HG02623 (cell line): ENCODE results near the gene CTSD.

Experiments used
- ATAC-seq: cut with Tn5 transposase; IDR thresholded peaks from one replicate; pipeline ENCODE4 v1.9.1; 2021; ENCODE audit warnings: moderate library complexity; ENCODE audit not compliant: unreplicated experiment

Gene CTSD

DNA sequence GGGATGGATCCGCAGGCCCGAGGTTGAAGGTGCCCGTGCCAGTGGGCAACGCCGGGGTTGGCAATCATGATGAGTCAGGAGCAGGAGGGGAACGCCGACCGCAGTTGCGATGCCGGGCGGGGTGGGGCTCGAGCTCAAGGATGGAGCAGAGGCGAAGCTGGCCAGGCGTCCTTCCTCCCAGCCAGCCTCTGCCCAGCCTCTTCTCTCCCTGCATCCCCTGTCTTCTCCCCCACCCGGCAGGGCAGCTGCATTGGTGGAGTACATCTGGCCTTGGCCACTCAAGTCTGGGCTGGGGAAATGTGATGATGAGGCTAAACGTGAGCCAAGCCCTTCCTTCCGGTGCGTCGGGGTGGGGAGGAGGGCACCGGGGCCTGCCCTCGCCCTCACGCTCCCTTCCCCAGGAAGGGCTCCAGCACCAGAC is 17.2 kb downstream of the CTSD start:
- no peak for ATAC-seq

DNA sequence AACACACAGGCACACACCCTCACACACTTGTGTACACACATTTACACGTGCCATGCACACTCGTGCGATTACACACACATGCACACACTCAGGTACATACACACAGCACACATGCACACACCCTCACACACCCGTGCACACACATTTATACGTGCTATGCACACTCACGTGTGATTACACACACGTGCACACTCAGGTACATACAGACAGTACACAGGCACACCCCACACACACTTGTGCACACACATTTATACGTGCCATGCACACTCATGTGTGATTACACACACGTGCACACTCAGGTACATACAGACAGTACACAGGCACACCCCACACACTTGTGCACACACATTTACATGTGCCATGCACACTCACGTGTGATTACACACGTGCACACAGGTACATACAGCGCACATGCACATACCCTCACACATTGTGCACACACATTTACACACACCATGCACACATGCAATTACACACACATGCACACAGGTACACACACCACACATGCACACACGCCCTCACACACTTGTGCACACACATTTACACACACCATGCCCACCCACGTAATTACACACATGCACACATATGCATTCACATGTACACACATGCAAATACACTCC is 17.9 kb downstream of the CTSD start:
- ATAC-seq: no peak

DNA sequence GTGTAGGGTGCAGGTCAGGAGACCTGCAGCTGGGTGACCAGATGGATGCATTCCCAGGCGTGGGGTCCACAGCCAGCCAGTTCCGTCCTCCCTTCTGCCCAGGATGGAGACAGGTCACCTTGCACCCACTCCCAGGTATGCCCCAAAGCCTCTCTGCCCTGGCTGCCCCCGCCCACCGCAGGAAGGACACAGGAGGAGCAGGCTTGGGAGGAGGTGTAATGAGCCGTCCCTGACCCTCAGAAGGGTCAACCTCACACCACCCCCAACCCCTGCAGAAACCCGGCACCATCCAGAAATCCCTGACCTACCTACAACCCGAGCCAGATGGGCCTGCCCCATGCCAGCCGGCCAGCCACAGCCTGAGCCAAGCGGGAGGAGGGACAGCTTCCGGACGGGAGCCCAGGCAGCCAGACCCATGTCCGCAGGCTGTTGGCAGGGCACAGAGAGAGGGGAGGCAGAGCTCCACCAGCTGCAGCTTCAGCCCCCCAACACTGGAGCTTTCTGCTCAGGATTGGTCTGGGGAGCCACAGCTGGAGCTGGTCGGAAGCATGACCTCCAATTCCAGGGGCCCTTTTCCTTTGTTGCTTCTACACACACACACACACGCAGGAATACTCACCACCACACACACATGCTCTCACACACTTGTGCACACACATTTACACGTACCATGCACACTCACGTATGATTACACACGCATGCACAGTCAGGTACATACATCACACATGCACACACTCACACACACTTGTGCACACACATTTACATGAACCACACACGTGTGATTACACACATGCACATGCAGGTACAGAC is 18.6 kb downstream of the CTSD start:
- no peak for ATAC-seq

DNA sequence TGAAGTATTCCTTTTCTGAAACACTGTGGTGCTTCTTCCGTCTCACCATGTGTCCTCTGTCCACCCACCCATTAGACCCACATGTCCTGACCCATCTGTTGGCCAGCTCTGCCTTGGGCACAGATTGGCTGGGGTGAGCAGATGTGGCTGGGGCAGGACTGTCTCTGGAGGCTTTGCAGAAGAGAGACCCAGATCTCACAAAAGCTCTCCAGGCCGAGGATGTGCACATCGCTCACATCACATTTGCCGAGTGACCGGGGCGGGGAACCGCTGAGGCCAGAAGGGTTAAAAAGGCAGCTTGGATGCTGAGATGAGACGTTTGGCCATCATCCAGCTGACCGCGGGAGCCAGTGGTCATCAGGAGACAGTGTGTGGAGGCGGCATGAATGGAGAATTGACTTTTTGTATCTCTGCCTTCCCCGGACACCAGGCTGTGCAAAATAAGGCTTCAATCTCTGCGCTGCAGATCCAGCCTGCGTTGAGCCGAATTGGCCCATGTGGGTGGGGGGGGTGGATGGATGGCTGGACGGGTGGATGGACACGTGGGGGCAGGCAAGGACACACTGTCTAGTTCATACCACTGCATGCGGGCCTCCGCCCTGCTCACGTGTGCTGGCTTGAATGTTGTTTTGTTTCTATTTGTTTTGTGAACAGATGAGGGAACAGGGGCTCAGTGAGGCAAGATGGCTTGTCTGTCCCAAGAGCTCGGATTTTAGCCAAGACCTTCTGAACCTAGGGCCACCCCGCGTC is 19.4 kb downstream of the CTSD start:
- no peak for ATAC-seq

GRCh38 chr11:1743585-1744136 is 20.1 kb downstream of the CTSD start:
- no peak for ATAC-seq

GRCh38 chr11:1742869-1743584 is 20.7 kb downstream of the CTSD start:
- ATAC-seq: no peak

GRCh38 chr11:1742371-1742770 is 21.4 kb downstream of the CTSD start:
- ATAC-seq: no peak

DNA sequence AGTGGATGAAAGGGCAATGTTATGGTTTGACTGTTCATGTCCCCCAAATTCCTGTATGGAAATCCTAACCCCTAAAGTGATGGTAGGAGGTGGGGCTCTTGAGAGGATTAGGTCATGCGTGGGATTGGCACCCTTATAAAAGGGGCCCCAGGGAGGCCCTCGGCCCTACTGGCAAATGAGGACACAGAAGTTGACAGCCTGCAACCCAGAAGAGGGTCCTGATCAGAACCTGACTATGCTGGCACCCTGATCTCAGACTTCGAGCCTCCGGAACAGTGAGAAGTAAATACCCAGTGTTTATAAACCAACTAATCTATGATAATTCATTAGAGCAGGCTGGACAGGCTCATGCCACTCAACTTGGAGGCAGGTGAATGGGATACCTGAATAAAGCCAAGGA is 22.0 kb downstream of the CTSD start:
- ATAC-seq: no peak

- ATAC-seq: no peak
These were observed 22.8 kb downstream of the CTSD start for GRCh38 chr11:1740786-1741530.

DNA sequence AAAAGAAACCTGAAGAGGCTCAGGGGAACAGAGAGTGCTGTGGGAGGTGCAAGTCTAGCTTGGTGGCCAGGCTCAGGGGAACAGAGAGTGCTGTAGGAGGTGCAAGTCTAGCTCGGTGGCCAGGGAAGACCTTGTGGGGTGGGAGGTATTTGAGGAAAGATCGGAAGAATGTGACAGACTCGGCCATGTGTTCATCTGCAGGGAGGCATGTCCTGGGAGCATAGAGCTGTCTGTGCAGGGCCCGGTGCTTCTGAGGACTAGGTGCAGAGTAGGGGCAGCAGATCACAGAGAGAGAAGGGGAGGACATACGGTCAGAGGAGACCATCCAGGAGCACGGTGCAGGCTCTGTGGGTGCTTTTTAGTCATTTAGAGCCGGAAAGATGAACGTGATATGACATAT is 24.2 kb downstream of the CTSD start:
- no peak for ATAC-seq

- no peak for ATAC-seq
These were observed 25.3 kb downstream of the CTSD start for GRCh38 chr11:1738380-1738779.

GRCh38 chr11:1737080-1737757 is 26.5 kb downstream of the CTSD start:
- no peak for ATAC-seq

DNA sequence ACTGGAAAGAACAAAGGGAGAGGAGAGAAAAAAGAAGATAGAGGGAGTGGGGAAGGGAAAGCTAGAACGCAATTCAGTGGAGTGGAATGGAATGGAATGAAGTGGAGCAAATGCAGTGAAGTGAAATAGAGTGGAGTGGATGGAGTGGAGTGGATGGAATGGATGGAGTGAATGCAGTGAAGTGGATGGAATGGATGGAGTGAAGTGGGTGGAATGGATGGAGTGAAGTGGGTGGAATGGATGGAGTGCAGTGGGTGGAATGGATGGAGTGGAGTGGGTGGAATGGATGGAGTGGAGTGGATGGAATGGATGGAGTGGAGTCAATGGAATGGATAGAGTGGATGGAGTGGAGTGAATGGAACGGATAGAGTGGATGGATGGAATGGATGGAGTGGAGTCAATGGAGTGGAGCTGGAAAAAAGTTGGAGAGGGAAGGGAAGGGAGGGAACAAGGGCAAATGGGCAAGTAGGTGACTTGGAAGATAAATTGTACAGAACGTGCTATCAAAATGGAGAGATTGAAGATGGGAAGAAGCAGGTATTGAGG is 27.2 kb downstream of the CTSD start:
- ATAC-seq: no peak

DNA sequence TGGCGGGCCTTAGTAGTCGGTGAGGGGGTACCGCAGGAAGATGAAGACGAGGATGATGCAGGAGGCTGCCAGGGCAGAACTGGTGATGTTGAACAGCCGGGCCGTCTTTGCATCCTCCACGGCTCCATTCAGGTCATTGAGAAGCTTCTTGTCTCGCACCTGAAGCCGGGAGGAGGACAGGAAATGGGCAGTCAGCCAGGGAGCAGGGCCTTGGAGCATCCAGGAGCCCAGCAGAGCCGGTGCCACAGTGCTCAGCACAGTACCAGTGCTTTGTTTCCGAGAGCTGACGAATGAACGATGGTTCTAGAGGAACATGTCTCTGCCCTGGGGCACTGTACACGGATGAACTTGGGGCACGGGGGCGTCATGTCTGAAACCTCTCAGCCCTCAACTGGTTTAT is 28.5 kb downstream of the CTSD start:
- no peak for ATAC-seq

- no peak for ATAC-seq
These were observed 29.1 kb downstream of the CTSD start for GRCh38 chr11:1734641-1735081.

DNA sequence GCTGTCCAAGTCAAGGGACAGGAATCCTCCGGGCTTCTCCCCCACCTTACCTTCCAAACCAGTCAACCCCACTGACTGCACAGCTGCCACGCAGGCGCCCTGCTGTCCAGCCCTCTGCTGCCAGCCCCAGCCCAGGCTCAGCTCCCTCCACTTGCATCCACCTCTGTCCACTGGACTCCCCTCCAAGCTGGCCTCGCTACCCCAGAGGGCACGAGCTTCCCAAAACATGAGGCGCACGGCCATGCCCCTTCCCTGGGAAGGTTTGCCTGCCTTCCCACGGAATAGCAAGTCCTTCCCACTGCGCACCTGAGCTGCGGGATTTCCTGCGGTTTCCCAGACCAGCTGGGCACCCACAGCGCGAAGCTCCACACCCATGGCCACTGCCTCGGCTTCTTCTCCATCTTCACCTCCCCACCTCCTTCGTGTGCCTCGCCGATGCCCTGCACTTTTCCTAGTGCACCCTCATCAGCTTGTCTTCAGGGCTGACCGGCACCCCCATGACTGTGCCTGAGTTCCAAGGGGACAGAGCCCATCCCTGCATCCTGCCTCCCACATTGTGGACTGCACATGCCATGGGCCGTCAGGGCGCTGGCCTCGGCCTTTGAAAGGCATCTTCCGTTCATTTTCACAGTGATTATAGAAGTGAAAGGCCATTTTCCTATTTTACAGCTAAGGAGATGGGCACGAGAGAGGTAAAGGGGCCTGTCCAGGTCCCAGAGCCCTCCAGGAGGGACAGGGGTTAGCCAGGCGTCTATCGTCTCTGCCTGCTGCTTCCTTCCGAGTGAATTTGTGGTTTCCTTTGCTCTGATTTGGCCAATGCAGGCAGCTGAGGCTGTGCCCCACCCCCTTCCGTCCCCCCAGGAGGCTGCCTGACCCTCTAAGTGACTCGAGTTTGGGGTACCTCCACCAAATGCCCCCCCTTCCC is 29.7 kb downstream of the CTSD start:
- no peak for ATAC-seq

- no peak for ATAC-seq
These were observed 30.6 kb downstream of the CTSD start for GRCh38 chr11:1733009-1733715.
